ENCODE measurements around the gene DSC2. TPM values are rescaled to one million over a fixed set of nuclear protein-coding genes. Genes with fewer than 3 reads are reported as not detected.

Gene DSC2
- total RNA-seq, 1 donor from 2014 or later = 48.7 TPM

DNA sequence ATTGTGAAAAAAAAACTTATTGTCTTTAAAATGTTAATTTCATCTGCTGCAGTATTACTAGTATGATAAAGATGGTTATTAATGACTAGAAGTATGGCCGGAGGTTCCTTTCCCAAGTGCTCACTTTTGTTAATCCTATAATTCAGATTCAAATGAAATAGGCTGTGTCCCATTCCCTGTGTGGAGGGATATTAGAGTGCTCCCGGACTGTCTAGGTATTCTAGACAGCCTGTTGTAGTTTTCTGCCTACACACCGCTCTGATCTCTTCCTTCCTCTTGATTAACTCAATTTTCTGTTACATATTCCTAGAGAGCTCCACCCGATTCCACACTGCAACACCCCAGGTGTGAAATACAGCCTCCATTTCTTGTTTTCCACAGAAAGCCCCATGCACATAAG, 44.3 kb downstream of the DSC2 start:
- FAIRE-seq (no peak), DNase-seq (ENCODE audit: low read depth) (no peak)
- Histone ChIP-seq H3K9me3 (ENCODE audit: insufficient read depth, low read depth, low read length) (no peaks in the 10 kb centered on the region), H3K4me2 (ENCODE audit: low read length) (no peak overlapping the region), H3K4me1 (ENCODE audit: insufficient read depth, low read length) (no peaks in the 10 kb centered on the region), H3K27me3 (ENCODE audit: insufficient read depth, low read length) (no peaks in the 10 kb centered on the region), H3K9ac (ENCODE audit: low read length) (no peak overlapping the region), H2AFZ (ENCODE audit: low read depth, low read length) (no peak overlapping the region), H4K20me1 (ENCODE audit: insufficient read depth, low read length) (no peaks in the 10 kb centered on the region), H3K36me3 (ENCODE audit: insufficient read depth, low read length) (no peaks in the 10 kb centered on the region), H3K4me3 (ENCODE audit: insufficient read depth, low read depth, low read length) (no peak overlapping the region), H3K27ac (ENCODE audit: low read depth, low read length) (no peak overlapping the region), H3K79me2 (ENCODE audit: insufficient read depth, low read length) (no peaks in the 10 kb centered on the region)
- TF ChIP-seq EZH2 (IDR thresholded peaks at IDR 0.05; ENCODE audit: insufficient read depth, low read length) = no peak
- TF ChIP-seq, protein P1, sequence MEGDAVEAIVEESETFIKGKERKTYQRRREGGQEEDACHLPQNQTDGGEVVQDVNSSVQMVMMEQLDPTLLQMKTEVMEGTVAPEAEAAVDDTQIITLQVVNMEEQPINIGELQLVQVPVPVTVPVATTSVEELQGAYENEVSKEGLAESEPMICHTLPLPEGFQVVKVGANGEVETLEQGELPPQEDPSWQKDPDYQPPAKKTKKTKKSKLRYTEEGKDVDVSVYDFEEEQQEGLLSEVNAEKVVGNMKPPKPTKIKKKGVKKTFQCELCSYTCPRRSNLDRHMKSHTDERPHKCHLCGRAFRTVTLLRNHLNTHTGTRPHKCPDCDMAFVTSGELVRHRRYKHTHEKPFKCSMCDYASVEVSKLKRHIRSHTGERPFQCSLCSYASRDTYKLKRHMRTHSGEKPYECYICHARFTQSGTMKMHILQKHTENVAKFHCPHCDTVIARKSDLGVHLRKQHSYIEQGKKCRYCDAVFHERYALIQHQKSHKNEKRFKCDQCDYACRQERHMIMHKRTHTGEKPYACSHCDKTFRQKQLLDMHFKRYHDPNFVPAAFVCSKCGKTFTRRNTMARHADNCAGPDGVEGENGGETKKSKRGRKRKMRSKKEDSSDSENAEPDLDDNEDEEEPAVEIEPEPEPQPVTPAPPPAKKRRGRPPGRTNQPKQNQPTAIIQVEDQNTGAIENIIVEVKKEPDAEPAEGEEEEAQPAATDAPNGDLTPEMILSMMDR (IDR thresholded peaks at IDR 0.05; ENCODE audit: insufficient read depth, low read depth, low read length) = no peak
- no peak overlapping the region for H3K27ac Mint-ChIP-seq (ENCODE audit: unreplicated experiment)
- no peaks in the 10 kb centered on the region for H3K36me3 Mint-ChIP-seq (ENCODE audit: low read depth, unreplicated experiment)
- no peak overlapping the region for H3K4me3 Mint-ChIP-seq (ENCODE audit: unreplicated experiment)
- no peaks in the 10 kb centered on the region for H3K27me3 Mint-ChIP-seq (ENCODE audit: low read depth, unreplicated experiment)
- peaks cover 15% of the 10 kb centered on the region for H3K4me1 Mint-ChIP-seq (ENCODE audit: low read depth, unreplicated experiment)
- H3K9me3 Mint-ChIP-seq (ENCODE audit: unreplicated experiment) = peaks cover 2% of the 10 kb centered on the region

GRCh38 chr18:31057051-31057450, 45.2 kb downstream of the DSC2 start:
- H3K9ac ChIP-seq (ENCODE audit: low read length) = no peak overlapping the region
- H3K4me3 Mint-ChIP-seq (ENCODE audit: unreplicated experiment) = no peak overlapping the region
- H4K20me1 ChIP-seq (ENCODE audit: insufficient read depth, low read length) = no peaks in the 10 kb centered on the region
- H3K36me3 ChIP-seq (ENCODE audit: insufficient read depth, low read length) = no peaks in the 10 kb centered on the region
- H3K4me1 Mint-ChIP-seq (ENCODE audit: low read depth, unreplicated experiment) = peaks cover 12% of the 10 kb centered on the region
- DNase-seq (ENCODE audit: low read depth) = no peak
- H3K4me1 ChIP-seq (ENCODE audit: insufficient read depth, low read length) = no peaks in the 10 kb centered on the region
- H3K79me2 ChIP-seq (ENCODE audit: insufficient read depth, low read length) = no peaks in the 10 kb centered on the region
- no peak for FAIRE-seq
- H3K4me3 ChIP-seq (ENCODE audit: insufficient read depth, low read depth, low read length) = no peak overlapping the region
- H3K27ac ChIP-seq (ENCODE audit: low read depth, low read length) = no peak overlapping the region
- no peaks in the 10 kb centered on the region for H3K27me3 ChIP-seq (ENCODE audit: insufficient read depth, low read length)
- H3K27me3 Mint-ChIP-seq (ENCODE audit: low read depth, unreplicated experiment) = no peaks in the 10 kb centered on the region
- peaks cover 6% of the 10 kb centered on the region for H3K9me3 Mint-ChIP-seq (ENCODE audit: unreplicated experiment)
- TF ChIP-seq, protein P1 (IDR thresholded peaks at IDR 0.05; ENCODE audit: insufficient read depth, low read depth, low read length) = no peak
- no peak for TF ChIP-seq EZH2 (IDR thresholded peaks at IDR 0.05; ENCODE audit: insufficient read depth, low read length)
- H3K36me3 Mint-ChIP-seq (ENCODE audit: low read depth, unreplicated experiment) = no peaks in the 10 kb centered on the region
- H2AFZ ChIP-seq (ENCODE audit: low read depth, low read length) = no peak overlapping the region
- H3K27ac Mint-ChIP-seq (ENCODE audit: unreplicated experiment) = no peak overlapping the region
- H3K4me2 ChIP-seq (ENCODE audit: low read length) = no peak overlapping the region
- H3K9me3 ChIP-seq (ENCODE audit: insufficient read depth, low read depth, low read length) = no peaks in the 10 kb centered on the region

GRCh38 chr18:31056296-31056695, 45.9 kb downstream of the DSC2 start:
- TF ChIP-seq EZH2 (IDR thresholded peaks at IDR 0.05; ENCODE audit: insufficient read depth, low read length) = no peak
- TF ChIP-seq, protein P1 (IDR thresholded peaks at IDR 0.05; ENCODE audit: insufficient read depth, low read depth, low read length) = no peak
- H3K27ac Mint-ChIP-seq (ENCODE audit: unreplicated experiment) = no peak overlapping the region
- H3K4me1 Mint-ChIP-seq (ENCODE audit: low read depth, unreplicated experiment) = peaks cover 9% of the 10 kb centered on the region
- no peaks in the 10 kb centered on the region for H3K27me3 Mint-ChIP-seq (ENCODE audit: low read depth, unreplicated experiment)
- no peak for DNase-seq (ENCODE audit: low read depth)
- no peak for FAIRE-seq
- Histone ChIP-seq H3K4me1 (ENCODE audit: insufficient read depth, low read length) (no peaks in the 10 kb centered on the region), H3K9ac (ENCODE audit: low read length) (no peak overlapping the region), H2AFZ (ENCODE audit: low read depth, low read length) (no peak overlapping the region), H3K36me3 (ENCODE audit: insufficient read depth, low read length) (no peaks in the 10 kb centered on the region), H3K4me2 (ENCODE audit: low read length) (no peak overlapping the region), H3K27ac (ENCODE audit: low read depth, low read length) (no peak overlapping the region), H4K20me1 (ENCODE audit: insufficient read depth, low read length) (no peaks in the 10 kb centered on the region), H3K4me3 (ENCODE audit: insufficient read depth, low read depth, low read length) (no peak overlapping the region), H3K9me3 (ENCODE audit: insufficient read depth, low read depth, low read length) (no peaks in the 10 kb centered on the region), H3K27me3 (ENCODE audit: insufficient read depth, low read length) (no peaks in the 10 kb centered on the region), H3K79me2 (ENCODE audit: insufficient read depth, low read length) (no peaks in the 10 kb centered on the region)
- peaks cover 6% of the 10 kb centered on the region for H3K9me3 Mint-ChIP-seq (ENCODE audit: unreplicated experiment)
- H3K4me3 Mint-ChIP-seq (ENCODE audit: unreplicated experiment) = no peak overlapping the region
- H3K36me3 Mint-ChIP-seq (ENCODE audit: low read depth, unreplicated experiment) = no peaks in the 10 kb centered on the region
